Tracheal epithelial cell (primary cell): Measurements from ENCODE around the gene TAS2R16. TPM values are rescaled to one million over a fixed set of nuclear protein-coding genes. Genes with fewer than 3 reads are reported as not detected.

ENCODE experiments used
- total RNA-seq: library from RNA; depleted of rRNA; stranded (reverse); fragments of >200 nt; gene quantifications from 2 replicates; pipeline ENCODE4 v1.2.1, GENCODE V29; 2014

TAS2R16 gene
- total RNA-seq, result not detected in 2 replicates

GRCh38 chr7:122995600-122995999 lies at the start of gene TAS2R16:
TAS2R16 (minus strand) TSS chr7:122995700; CDS start chr7:122995634, 66 bp downstream.

Other genes starting within 250 kb of the TAS2R16 start
- gene CADPS2, start 109.2 kb downstream of the TAS2R16 start, total RNA-seq, result 4.0 and 8.2 TPM in 2 replicates
- not detected in 2 replicates for gene SLC13A1, start 204.3 kb upstream of the TAS2R16 start, total RNA-seq